ENCODE measurements around the gene KIF26A. TPM values are rescaled to one million over a fixed set of nuclear protein-coding genes. Genes with fewer than 3 reads are reported as not detected.

The KIF26A gene
- total and polyA plus RNA-seq, 2 of the 13 experiments (the other 11 are each of a cell fraction or from before 2014, with no cell fraction given) = not detected

DNA sequence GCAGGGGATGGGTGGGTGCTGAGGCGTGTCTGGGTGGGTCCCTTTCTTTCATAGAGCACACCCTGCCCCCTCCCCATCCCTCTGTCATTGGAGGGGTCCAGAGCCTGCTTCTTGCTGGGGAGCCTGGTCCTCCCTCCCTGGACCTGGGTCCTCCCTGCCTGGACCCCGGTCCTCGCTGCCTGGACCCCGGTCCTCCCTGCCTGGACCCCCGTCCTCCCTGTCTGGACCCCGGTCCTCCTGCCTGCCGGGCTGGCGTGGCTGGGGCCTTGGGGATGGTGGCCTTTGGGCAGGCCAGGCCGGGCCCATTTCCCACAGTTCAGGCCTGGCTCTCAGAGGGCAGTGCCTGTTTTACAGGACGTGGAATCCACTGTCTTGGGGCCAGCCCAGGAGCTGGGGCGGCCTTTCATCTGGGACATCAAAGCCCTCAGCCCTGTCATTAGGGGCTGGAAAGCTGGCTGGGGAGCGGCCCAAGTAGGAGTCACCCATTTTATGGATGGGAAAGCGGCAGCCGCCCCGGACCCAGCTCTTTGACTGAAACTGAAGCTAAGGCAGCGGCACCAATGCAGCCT lies 44.6 kb downstream of the KIF26A start:
- no peak for DNase-seq (ENCODE audit: low spot score)
- Histone ChIP-seq H3K79me2 (ENCODE audit: insufficient read depth, low read length) (no peaks in the 10 kb centered on the region), H3K9me3 (ENCODE audit: low read length) (no peaks in the 10 kb centered on the region), H3K4me3 (replicated peaks in 1 of 3; ENCODE audit: insufficient read depth in 1 of 3, low read depth in 2 of 3, low read length in 3 of 3) (no peak overlapping the region), H3K4me2 (ENCODE audit: low read depth, low read length) (no peak overlapping the region), H3K27me3 (ENCODE audit: control insufficient read depth in 1 of 2, insufficient read depth in 2 of 2, low read length in 2 of 2) (peaks cover 15 to 28% of the 10 kb centered on the region in 2 experiments; a peak in 4 of 5 replicates), H2AFZ (ENCODE audit: low read length) (no peak overlapping the region), H3K36me3 (replicated peaks in 1 of 2; ENCODE audit: control insufficient read depth in 1 of 2, insufficient read depth in 2 of 2, low read length in 2 of 2) (no peaks in the 10 kb centered on the region), H3K9ac (ENCODE audit: insufficient read depth, low read depth, low read length) (no peak overlapping the region), H3K27ac (ENCODE audit: extremely low read length, insufficient read depth, low read length) (no peak overlapping the region), H4K20me1 (ENCODE audit: insufficient read depth, low read length) (no peaks in the 10 kb centered on the region), H3K4me1 (ENCODE audit: insufficient read depth, low read length) (no peaks in the 10 kb centered on the region)
- ChIA-PET CTCF (ENCODE audit: low intra/inter-chr PET ratio, low total read pairs) (no interaction called here), POLR2A (no interaction called here)
- TF ChIP-seq HCFC1 (IDR thresholded peaks at IDR 0.05; ENCODE audit: low read depth, low read length) (no peak), THRA (CRISPR knock-in tag; IDR thresholded peaks at IDR 0.05; ENCODE audit: borderline replicate concordance) (no peak), ZNF263 (CRISPR knock-in tag; IDR thresholded peaks at IDR 0.05) (0 out of 2 replicates have a peak, but pooled peaks have one; percentile 35)
- in situ Hi-C loops (cut with HindIII; ENCODE audit: extremely low pct_ligation_motif_present, low pct_unique_long_range_greater_than_20kb) (no loop called here), intact Hi-C loops (cut with micrococcal nuclease; ENCODE audit: unreplicated experiment) (no loop called here)
- WGBS (ENCODE audit: low lambda C conversion rate) = 60% methylated on average over 3 of the region's 16 CpGs
- no peak for ATAC-seq
- no peak for FAIRE-seq
- no TSS peak for BruUV-seq (replicated peaks)

DNA sequence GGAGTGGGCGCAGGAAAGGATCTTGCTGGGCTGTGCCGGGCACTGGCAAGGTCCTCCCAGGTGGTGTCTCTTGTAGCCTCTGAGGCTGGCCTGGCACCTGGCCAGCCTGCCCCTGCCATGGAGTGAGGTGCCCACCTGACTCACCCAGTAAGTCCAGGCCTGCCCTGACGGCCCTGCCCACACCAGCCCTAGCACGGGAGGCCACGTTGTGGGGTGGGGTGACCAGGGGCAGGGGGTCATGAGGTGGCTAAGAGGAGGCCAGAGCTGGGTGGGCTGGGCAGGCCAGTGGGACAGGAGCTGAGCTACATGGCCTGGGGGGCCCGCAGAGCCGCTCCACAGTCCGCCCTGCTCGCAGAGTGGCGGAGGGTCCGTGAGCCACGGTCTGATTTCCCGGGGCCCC lies 45.4 kb downstream of the KIF26A start:
- Histone ChIP-seq H4K20me1 (ENCODE audit: insufficient read depth, low read length) (no peaks in the 10 kb centered on the region), H3K4me1 (ENCODE audit: insufficient read depth, low read length) (no peaks in the 10 kb centered on the region), H3K9me3 (ENCODE audit: low read length) (no peaks in the 10 kb centered on the region), H3K79me2 (ENCODE audit: insufficient read depth, low read length) (no peaks in the 10 kb centered on the region), H3K36me3 (replicated peaks in 1 of 2; ENCODE audit: control insufficient read depth in 1 of 2, insufficient read depth in 2 of 2, low read length in 2 of 2) (no peaks in the 10 kb centered on the region), H3K27me3 (ENCODE audit: control insufficient read depth in 1 of 2, insufficient read depth in 2 of 2, low read length in 2 of 2) (peaks cover 12 to 26% of the 10 kb centered on the region in 2 experiments; a peak in 4 of 5 replicates), H3K27ac (ENCODE audit: extremely low read length, insufficient read depth, low read length) (no peak overlapping the region), H2AFZ (ENCODE audit: low read length) (no peak overlapping the region), H3K4me2 (ENCODE audit: low read depth, low read length) (no peak overlapping the region), H3K9ac (ENCODE audit: insufficient read depth, low read depth, low read length) (no peak overlapping the region), H3K4me3 (replicated peaks in 1 of 3; ENCODE audit: insufficient read depth in 1 of 3, low read depth in 2 of 3, low read length in 3 of 3) (no peak overlapping the region)
- CTCF ChIA-PET (ENCODE audit: low intra/inter-chr PET ratio, low total read pairs) = no interaction called here
- BruUV-seq (replicated peaks) = no TSS peak
- POLR2A ChIA-PET = no interaction called here
- DNase-seq (ENCODE audit: low spot score) (no peak), FAIRE-seq (no peak), ATAC-seq (no peak)
- 44% methylated on average over 5 of the region's 13 CpGs for WGBS (ENCODE audit: low lambda C conversion rate)
- intact Hi-C loops (cut with micrococcal nuclease; ENCODE audit: unreplicated experiment) = no loop called here
- in situ Hi-C loops (cut with HindIII; ENCODE audit: extremely low pct_ligation_motif_present, low pct_unique_long_range_greater_than_20kb) = no loop called here
- no peak for TF ChIP-seq TEAD3 (CRISPR knock-in tag; optimal IDR thresholded peaks at IDR 0.05; ENCODE audit: borderline replicate concordance)
- TF ChIP-seq, protein P1, sequence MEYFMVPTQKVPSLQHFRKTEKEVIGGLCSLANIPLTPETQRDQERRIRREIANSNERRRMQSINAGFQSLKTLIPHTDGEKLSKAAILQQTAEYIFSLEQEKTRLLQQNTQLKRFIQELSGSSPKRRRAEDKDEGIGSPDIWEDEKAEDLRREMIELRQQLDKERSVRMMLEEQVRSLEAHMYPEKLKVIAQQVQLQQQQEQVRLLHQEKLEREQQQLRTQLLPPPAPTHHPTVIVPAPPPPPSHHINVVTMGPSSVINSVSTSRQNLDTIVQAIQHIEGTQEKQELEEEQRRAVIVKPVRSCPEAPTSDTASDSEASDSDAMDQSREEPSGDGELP (IDR thresholded peaks at IDR 0.05; ENCODE audit: borderline replicate concordance, low read depth) = no peak
- TF ChIP-seq ZFP41 (CRISPR knock-in tag; IDR thresholded peaks at IDR 0.05; ENCODE audit: borderline replicate concordance) = no peak
- TF ChIP-seq NFATC3 (CRISPR knock-in tag; IDR thresholded peaks at IDR 0.05) = no peak
- no peak for TF ChIP-seq YEATS4 (CRISPR knock-in tag; IDR thresholded peaks at IDR 0.05; ENCODE audit: borderline replicate concordance)
- TF ChIP-seq, protein P2, sequence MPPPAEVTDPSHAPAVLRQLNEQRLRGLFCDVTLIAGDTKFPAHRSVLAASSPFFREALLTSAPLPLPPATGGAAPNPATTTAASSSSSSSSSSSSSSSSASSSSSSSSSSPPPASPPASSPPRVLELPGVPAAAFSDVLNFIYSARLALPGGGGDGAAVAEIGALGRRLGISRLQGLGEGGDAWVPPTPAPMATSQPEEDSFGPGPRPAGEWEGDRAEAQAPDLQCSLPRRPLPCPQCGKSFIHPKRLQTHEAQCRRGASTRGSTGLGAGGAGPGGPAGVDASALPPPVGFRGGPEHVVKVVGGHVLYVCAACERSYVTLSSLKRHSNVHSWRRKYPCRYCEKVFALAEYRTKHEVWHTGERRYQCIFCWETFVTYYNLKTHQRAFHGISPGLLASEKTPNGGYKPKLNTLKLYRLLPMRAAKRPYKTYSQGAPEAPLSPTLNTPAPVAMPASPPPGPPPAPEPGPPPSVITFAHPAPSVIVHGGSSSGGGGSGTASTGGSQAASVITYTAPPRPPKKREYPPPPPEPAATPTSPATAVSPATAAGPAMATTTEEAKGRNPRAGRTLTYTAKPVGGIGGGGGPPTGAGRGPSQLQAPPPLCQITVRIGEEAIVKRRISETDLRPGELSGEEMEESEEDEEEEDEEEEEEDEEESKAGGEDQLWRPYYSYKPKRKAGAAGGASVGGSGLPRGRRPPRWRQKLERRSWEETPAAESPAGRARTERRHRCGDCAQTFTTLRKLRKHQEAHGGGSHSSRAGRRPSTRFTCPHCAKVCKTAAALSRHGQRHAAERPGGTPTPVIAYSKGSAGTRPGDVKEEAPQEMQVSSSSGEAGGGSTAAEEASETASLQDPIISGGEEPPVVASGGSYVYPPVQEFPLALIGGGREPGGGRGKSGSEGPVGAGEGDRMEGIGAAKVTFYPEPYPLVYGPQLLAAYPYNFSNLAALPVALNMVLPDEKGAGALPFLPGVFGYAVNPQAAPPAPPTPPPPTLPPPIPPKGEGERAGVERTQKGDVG (CRISPR knock-in tag; IDR thresholded peaks at IDR 0.05; ENCODE audit: borderline replicate concordance) = no peak
- no peak for TF ChIP-seq ZNF136 (CRISPR knock-in tag; IDR thresholded peaks at IDR 0.05; ENCODE audit: low read depth)
- no peak for TF ChIP-seq ATAD3A (CRISPR knock-in tag; IDR thresholded peaks at IDR 0.05)
- no peak for TF ChIP-seq HHEX (CRISPR knock-in tag; IDR thresholded peaks at IDR 0.05)

Data from HepG2 (cell line).